Spleen (tissue), 11 donors: ENCODE data around the gene LPIN3. TPM values are rescaled to one million over a fixed set of nuclear protein-coding genes. Genes with fewer than 3 reads are reported as not detected.

Source experiments
- DNase-seq: peaks from one replicate; pipeline ENCODE4 v3.0.0-alpha.2; 2020
- H3K27ac ChIP-seq, 8 donors: fragments of 200-600 bp; sonication (generic) in 7 of 8; 1 replicate in 4 of 8; 2 replicates in 4 of 8; pipeline versions ENCODE4 v1.5.0 to v1.8.0; 2016 to 2021; ENCODE audit warnings: inconsistent platforms in 4 of 8, mild to moderate bottlenecking in 4 of 8, moderate library complexity in 1 of 8
- H3K27me3 ChIP-seq, 7 donors: fragments of 200-600 bp; sonication (generic) in 6 of 7; replicated peaks in 1 of 7; 1 replicate in 4 of 7; 2 replicates in 3 of 7; pipeline versions ENCODE4 v1.5.0 to v1.8.0; 2016 to 2021; ENCODE audit warnings: inconsistent platforms in 3 of 7, mild to moderate bottlenecking in 1 of 7
- H3K36me3 ChIP-seq, 6 donors: fragments of 200-600 bp; sonication (generic) in 5 of 6; 1 replicate in 4 of 6; 2 replicates in 2 of 6; pipeline versions ENCODE4 v1.5.0 to v1.8.0; 2016 to 2021; ENCODE audit warnings: inconsistent platforms in 2 of 6
- H3K4me1 ChIP-seq, 6 donors: fragments of 200-600 bp; sonication (generic) in 5 of 6; 1 replicate in 3 of 6; 2 replicates in 3 of 6; pipeline versions ENCODE4 v1.5.0 to v1.8.0; 2016 to 2021; ENCODE audit warnings: inconsistent platforms in 3 of 6
- H3K4me3 ChIP-seq, 8 donors: fragments of 200-600 bp; sonication (generic) in 7 of 8; 1 replicate in 4 of 8; 2 replicates in 4 of 8; pipeline versions ENCODE4 v1.5.0 to v1.8.0; 2016 to 2021; ENCODE audit warnings: inconsistent platforms in 4 of 8, mild to moderate bottlenecking in 4 of 8, moderate library complexity in 2 of 8
- H3K9me3 ChIP-seq, 8 donors: fragments of 200-600 bp; sonication (generic) in 7 of 8; 1 replicate in 4 of 8; 2 replicates in 4 of 8; pipeline versions ENCODE4 v1.5.0 to v1.8.0; 2016 to 2021; ENCODE audit warnings: inconsistent platforms in 4 of 8
- POLR2A ChIP-seq, 3 donors: fragments of 450-650 bp; IDR thresholded peaks; one replicate each; pipeline ENCODE4 v1.5.1; 2017; ENCODE audit warnings: antibody characterized with exemption in 3 of 3, mild to moderate bottlenecking in 1 of 3
- POLR2AphosphoS5 ChIP-seq, 3 donors: sonication (generic); formaldehyde crosslinking; IDR thresholded peaks; one replicate each; pipeline ENCODE4 v1.5.1; 2017; ENCODE audit warnings: antibody characterized with exemption in 3 of 3
- WGBS, 5 donors: extraction: QIAGEN DNeasy Blood & Tissue Kit in 3 of 5; methylation state at CpG; one replicate each; pipeline versions ENCODE4 v1.1.5 to v1.1.7; 2013 to 2018; 5-methylcytosine and 5-hydroxymethylcytosine counted together
- intact Hi-C: fragments of 100-400 bp; cut with DNase I; formaldehyde crosslinking; loops from one replicate; pipeline ENCODE4 v1.15.0; 2023; ENCODE audit warnings: low total_unique reads
- polyA plus RNA-seq, 3 donors: library from polyadenylated mRNA; stranded (reverse); fragments of 200-250 nt; gene quantifications; one replicate each; pipeline ENCODE4 v1.2.1, GENCODE V29; 2013
- total RNA-seq, 7 donors: library from RNA; depleted of rRNA in 3 of 7; stranded (reverse); fragments of >200 nt in 3 of 7; fragmentation: NEBNext Ultra II Directional in 4 of 7; extraction: Animal tissue kit (Norgen Biotek cat#: 25700) in 4 of 7; gene quantifications; one replicate each; pipeline versions ENCODE4 v1.1.0 to v1.2.1, GENCODE V29; 2016 to 2021
- TF ChIP-seq, protein P1 (sequence below), 11 experiments: fragments of 200-600 bp in 7 of 11; fragments of 450-650 bp in 4 of 11; sonication (generic) in 4 of 11; IDR thresholded peaks in 8 of 11; conservative IDR thresholded peaks in 3 of 11; 1 replicate in 7 of 11; 2 replicates in 4 of 11; pipeline versions ENCODE4 v1.4.0 to v1.8.0; 2016 to 2021; ENCODE audit warnings: antibody characterized with exemption in 11 of 11, inconsistent platforms in 4 of 11, mild to moderate bottlenecking in 1 of 11
- donor health status: healthy with polysubstance abuse.
- donor health status: DM: no; HTN: no; CAD: no; lungs with moderate emphysema.
- donor health status: DM: no; HTN: no; CAD: no.
- donor health status: Bipolar disorder and iron deficiency.
- donor health status: healthy.
- donor health status: DM: no; HTN: no; CAD: no.
- donor health status: DM: yes; HTN: yes; CAD: no.

The LPIN3 gene
- total and polyA plus RNA-seq, 10 donors: 2.5 to 9.6 (median 4.4) TPM

GRCh38 chr20:41371371-41371770, 30.8 kb downstream of the LPIN3 start:
- Histone ChIP-seq H3K4me1 (peaks cover 0 to 8% (median 5%) of the 10 kb centered on the region in 6 donors), H3K36me3 (no peaks in the 10 kb centered on the region), H3K9me3 (peaks cover 0 to 21% (median 19%) of the 10 kb centered on the region in 8 donors), H3K4me3 (no peak overlapping the region), H3K27me3 (peaks cover 0 to 76% (median 24%) of the 10 kb centered on the region in 7 donors), H3K27ac (no peak overlapping the region)
- intact Hi-C loops: no loop called here
- 75 to 87% (median 82%) methylated on average over 4 of the region's 4 CpGs for WGBS, 5 donors
- no peak for DNase-seq
- no peak for TF ChIP-seq POLR2A (IDR thresholded peaks at IDR 0.05)
- TF ChIP-seq, protein P1, sequence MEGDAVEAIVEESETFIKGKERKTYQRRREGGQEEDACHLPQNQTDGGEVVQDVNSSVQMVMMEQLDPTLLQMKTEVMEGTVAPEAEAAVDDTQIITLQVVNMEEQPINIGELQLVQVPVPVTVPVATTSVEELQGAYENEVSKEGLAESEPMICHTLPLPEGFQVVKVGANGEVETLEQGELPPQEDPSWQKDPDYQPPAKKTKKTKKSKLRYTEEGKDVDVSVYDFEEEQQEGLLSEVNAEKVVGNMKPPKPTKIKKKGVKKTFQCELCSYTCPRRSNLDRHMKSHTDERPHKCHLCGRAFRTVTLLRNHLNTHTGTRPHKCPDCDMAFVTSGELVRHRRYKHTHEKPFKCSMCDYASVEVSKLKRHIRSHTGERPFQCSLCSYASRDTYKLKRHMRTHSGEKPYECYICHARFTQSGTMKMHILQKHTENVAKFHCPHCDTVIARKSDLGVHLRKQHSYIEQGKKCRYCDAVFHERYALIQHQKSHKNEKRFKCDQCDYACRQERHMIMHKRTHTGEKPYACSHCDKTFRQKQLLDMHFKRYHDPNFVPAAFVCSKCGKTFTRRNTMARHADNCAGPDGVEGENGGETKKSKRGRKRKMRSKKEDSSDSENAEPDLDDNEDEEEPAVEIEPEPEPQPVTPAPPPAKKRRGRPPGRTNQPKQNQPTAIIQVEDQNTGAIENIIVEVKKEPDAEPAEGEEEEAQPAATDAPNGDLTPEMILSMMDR (IDR thresholded peaks at IDR 0.05 in 8 of 11, conservative IDR thresholded peaks at IDR 0.05 in 3 of 11): no peak
- TF ChIP-seq POLR2AphosphoS5 (IDR thresholded peaks at IDR 0.05): no peak

- H3K9me3 ChIP-seq: peaks cover 0 to 21% (median 19%) of the 10 kb centered on the region in 8 donors
- WGBS, 5 donors: 74 to 84% (median 81%) methylated on average over 11 of the region's 11 CpGs
- H3K36me3 ChIP-seq: no peaks in the 10 kb centered on the region
- TF ChIP-seq POLR2A (IDR thresholded peaks at IDR 0.05) (no peak), POLR2AphosphoS5 (IDR thresholded peaks at IDR 0.05) (no peak)
- TF ChIP-seq, protein P1 (IDR thresholded peaks at IDR 0.05 in 8 of 11, conservative IDR thresholded peaks at IDR 0.05 in 3 of 11): no peak
- peaks cover 0 to 76% (median 10%) of the 10 kb centered on the region in 7 donors for H3K27me3 ChIP-seq
- no peaks in the 10 kb centered on the region for H3K4me1 ChIP-seq
- no peak overlapping the region for H3K27ac ChIP-seq
- no peak overlapping the region for H3K4me3 ChIP-seq
- no peak for DNase-seq
- intact Hi-C loops: no loop called here
Observed at GRCh38 chr20:41373251-41373783, 32.7 kb downstream of the LPIN3 start.

DNA sequence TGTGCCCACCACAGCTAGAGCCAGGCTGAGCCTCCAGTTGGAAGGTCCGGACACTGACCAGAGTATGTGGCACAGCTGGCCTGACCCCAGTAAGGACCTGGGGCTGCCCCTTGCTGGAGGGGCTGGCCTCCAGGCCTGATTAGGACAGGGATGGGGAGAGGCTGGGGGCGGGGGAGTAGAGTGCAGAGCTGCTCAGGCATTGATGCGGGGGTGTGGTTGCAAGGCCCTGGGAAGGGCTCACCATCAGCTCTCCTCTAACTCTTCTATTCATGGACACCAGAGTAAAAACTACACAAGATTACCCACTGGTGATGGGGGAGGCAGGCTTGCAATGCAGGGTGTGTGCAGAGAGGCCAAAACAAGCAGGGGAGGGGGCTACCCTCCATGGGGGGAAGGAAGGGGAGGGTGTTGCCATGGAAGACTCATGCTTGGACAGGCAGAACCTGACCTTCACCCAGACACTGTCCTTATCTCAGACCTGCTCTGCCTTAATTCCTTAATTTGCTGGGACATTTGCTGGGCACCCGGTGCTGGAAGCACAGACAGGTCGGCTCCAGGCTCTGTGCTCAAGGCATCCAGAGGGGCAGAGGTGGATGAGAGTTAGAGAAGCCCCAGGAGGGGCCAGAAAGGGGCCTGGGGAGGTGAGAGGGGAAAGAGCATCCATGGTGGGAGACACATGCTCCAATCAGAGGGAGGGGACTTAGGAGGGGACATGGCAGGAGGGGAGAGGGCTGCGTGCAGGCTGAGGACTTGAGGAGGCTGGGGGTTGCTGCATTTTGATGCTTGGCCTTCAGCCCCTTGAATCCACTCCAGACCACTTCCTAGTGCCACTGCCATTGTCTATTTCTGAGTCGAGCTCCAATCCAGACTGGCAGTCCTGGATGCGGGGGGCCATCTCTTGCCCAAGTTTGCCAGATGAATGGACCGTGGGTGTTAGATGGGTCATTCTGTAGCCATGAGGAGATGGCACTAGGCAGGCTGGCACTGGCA, 33.6 kb downstream of the LPIN3 start:
- DNase-seq: no peak
- 63 to 87% (median 76%) methylated on average over 9 of the region's 9 CpGs for WGBS, 5 donors
- Histone ChIP-seq H3K27me3 (peaks cover 0 to 73% (median 4%) of the 10 kb centered on the region in 7 donors), H3K36me3 (no peaks in the 10 kb centered on the region), H3K27ac (no peak overlapping the region), H3K4me1 (no peaks in the 10 kb centered on the region), H3K9me3 (peaks cover 0 to 21% (median 19%) of the 10 kb centered on the region in 8 donors), H3K4me3 (no peak overlapping the region)
- intact Hi-C loops: no loop called here
- TF ChIP-seq POLR2AphosphoS5 (IDR thresholded peaks at IDR 0.05) (no peak), POLR2A (IDR thresholded peaks at IDR 0.05) (no peak)
- TF ChIP-seq, protein P1 (IDR thresholded peaks at IDR 0.05 in 8 of 11, conservative IDR thresholded peaks at IDR 0.05 in 3 of 11): no peak

- WGBS, 5 donors: 73 to 82% (median 76%) methylated on average over 9 of the region's 9 CpGs
- TF ChIP-seq, protein P1 (IDR thresholded peaks at IDR 0.05 in 8 of 11, conservative IDR thresholded peaks at IDR 0.05 in 3 of 11): no peak
- no peak for TF ChIP-seq POLR2AphosphoS5 (IDR thresholded peaks at IDR 0.05)
- no peak for TF ChIP-seq POLR2A (IDR thresholded peaks at IDR 0.05)
- peaks cover 0 to 69% (median 0%) of the 10 kb centered on the region in 7 donors for H3K27me3 ChIP-seq
Observed at GRCh38 chr20:41375846-41376245, 35.2 kb downstream of the LPIN3 start.

More at GRCh38 chr20:41375846-41376245, 35.2 kb downstream of the LPIN3 start:
- peaks cover 0 to 2% (median 0%) of the 10 kb centered on the region in 6 donors for H3K4me1 ChIP-seq
- H3K4me3 ChIP-seq: no peak overlapping the region
- DNase-seq: no peak
- no peak overlapping the region for H3K27ac ChIP-seq
- intact Hi-C loops: no loop called here
- peaks cover 0 to 19% (median 14%) of the 10 kb centered on the region in 8 donors for H3K9me3 ChIP-seq
- H3K36me3 ChIP-seq: no peaks in the 10 kb centered on the region
